ENCODE measurements around the gene GNG14. TPM values are rescaled to one million over a fixed set of nuclear protein-coding genes. Genes with fewer than 3 reads are reported as not detected.
A peak's percentile ranks its signal among the peaks of the same experiment; 100 is the strongest.

The GNG14 gene
- not detected in 2 replicates for total RNA-seq

DNA sequence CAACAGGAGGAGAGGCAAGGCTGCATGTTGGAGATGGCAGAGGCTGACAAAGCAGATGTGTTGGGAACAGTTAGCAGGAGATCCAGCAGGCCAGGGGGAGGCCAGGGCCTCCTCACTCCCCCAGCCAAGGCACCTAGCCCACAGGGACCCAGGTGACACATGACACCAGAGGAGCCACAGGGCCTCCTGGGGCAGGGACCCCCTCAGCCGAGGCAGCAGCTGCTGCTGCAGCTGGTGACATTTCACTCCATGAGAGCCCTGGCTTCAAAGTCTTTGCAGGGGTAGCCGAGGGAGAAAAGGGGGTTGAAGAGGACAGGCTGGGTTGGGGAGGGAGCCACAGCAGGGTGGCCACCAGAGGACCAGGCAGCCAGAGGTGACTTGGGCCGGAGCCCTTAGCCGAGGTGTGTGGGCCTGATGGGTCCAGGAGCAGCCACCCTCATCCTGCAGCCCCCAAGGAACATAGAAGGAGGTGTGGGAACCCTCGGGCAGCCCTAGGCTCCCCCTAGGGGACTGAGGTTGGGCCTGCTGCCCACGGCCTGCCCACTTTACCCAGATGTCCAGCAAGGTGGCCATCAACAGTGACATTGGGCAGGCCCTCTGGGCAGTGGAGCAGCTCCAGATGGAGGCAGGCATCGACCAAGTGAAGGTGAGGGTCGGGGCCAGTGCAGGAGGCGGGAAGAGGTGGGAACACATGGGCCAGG lies at the start of gene GNG14:
Gene GNG14, plus strand, starts transcription at position 503 of the 701 bp plus-strand sequence. Its CDS starts 51 bp downstream, at position 554.
- no peak within 1 kb of the TSS for H3K4me3 Mint-ChIP-seq
- H3K27ac Mint-ChIP-seq, result no peak within 1 kb of the TSS
- H3K4me1 Mint-ChIP-seq, result no peaks in the 10 kb centered on the region
- ChIA-PET CTCF (no interaction called here), POLR2A (interaction anchor here (0.7 kb wide), 1 partner anchor 19 kb away, joined by 4 read pairs; a partner anchor contains a TSS)
- no peak for ATAC-seq (ENCODE audit: low read depth)
- no peaks in the 10 kb centered on the region for H3K9me3 Mint-ChIP-seq
- intact Hi-C loops (cut with micrococcal nuclease), result no loop called here
- DNase-seq, result no peak
- TF ChIP-seq, protein P1, sequence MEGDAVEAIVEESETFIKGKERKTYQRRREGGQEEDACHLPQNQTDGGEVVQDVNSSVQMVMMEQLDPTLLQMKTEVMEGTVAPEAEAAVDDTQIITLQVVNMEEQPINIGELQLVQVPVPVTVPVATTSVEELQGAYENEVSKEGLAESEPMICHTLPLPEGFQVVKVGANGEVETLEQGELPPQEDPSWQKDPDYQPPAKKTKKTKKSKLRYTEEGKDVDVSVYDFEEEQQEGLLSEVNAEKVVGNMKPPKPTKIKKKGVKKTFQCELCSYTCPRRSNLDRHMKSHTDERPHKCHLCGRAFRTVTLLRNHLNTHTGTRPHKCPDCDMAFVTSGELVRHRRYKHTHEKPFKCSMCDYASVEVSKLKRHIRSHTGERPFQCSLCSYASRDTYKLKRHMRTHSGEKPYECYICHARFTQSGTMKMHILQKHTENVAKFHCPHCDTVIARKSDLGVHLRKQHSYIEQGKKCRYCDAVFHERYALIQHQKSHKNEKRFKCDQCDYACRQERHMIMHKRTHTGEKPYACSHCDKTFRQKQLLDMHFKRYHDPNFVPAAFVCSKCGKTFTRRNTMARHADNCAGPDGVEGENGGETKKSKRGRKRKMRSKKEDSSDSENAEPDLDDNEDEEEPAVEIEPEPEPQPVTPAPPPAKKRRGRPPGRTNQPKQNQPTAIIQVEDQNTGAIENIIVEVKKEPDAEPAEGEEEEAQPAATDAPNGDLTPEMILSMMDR (IDR thresholded peaks at IDR 0.05), result no peak
- H3K36me3 Mint-ChIP-seq (ENCODE audit: low read depth), result peaks cover 2% of the 10 kb centered on the region
- H3K27me3 Mint-ChIP-seq, result no peaks in the 10 kb centered on the region

- intact Hi-C loops (cut with micrococcal nuclease), result no loop called here
- ChIA-PET POLR2A (interaction anchor here (0.7 kb wide), 1 partner anchor 22 kb away, joined by 3 read pairs; no protein-coding TSS in a partner anchor), CTCF (interaction anchor here (1.7 to 2.0 kb wide), 2 partner anchors 34 to 75 kb away, joined by 9 to 15 read pairs; no protein-coding TSS in a partner anchor)
- Mint-ChIP-seq H3K27ac (no peak overlapping the region), H3K4me3 (no peak overlapping the region), H3K4me1 (peaks cover 24% of the 10 kb centered on the region), H3K27me3 (no peaks in the 10 kb centered on the region), H3K9me3 (no peaks in the 10 kb centered on the region), H3K36me3 (ENCODE audit: low read depth) (peaks cover 11% of the 10 kb centered on the region)
- TF ChIP-seq, protein P1 (IDR thresholded peaks at IDR 0.05), result no peak
- no peak for ATAC-seq (ENCODE audit: low read depth)
- no peak for DNase-seq
Observed at GRCh38 chr19:12638611-12639182, 49.1 kb upstream of the GNG14 start.

DNA sequence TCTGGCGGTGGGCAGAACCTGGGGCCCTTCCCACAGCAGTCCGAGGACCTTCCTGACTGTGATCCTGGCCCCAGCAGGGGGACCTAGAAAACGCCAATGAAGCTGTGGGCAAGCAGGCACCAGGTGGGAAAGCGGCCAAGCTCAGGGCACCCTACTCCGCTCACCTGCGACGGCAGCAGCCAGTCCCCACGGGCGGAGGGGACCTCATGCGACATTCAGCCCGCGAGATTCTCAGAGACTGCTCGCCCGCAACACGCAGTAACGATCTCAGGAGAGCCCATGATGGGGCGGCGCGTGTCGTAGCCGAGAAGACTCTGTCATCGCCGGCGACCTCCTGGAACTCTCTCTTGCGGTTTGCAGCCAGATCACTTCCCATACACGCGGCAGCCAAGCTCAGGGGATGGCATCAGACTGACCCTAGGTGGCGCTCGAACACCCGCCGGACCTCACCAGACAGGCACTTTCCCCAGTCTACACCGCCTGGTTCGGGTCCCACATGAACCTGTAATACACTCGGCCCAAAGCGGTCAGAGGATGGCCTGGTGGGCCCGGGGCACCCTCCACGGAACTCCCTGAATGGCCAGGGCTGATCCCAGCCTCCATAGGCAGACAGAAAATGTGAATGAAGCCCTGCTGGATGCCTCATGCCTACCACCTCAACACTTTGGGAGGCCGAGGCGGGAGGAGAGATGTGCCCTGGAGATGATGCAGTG lies 47.7 kb upstream of the GNG14 start:
- CTCF ChIA-PET, result interaction anchor here (0.5 to 2.0 kb wide), 15 partner anchors 9 to 208 kb away, joined by 3 to 15 read pairs (median 4); partner anchors contain the start of genes MAN2B1, WDR83, ZNF490 and ZNF791
- peak; percentile 95 for ATAC-seq (ENCODE audit: low read depth)
- H3K4me1 Mint-ChIP-seq, result peaks cover 23% of the 10 kb centered on the region
- H3K27me3 Mint-ChIP-seq, result no peaks in the 10 kb centered on the region
- peak overlapping the region; percentile 79 for H3K4me3 Mint-ChIP-seq
- TF ChIP-seq, protein P1 (IDR thresholded peaks at IDR 0.05), result no peak
- peak overlapping the region; percentile 46 for H3K27ac Mint-ChIP-seq
- intact Hi-C loops (cut with micrococcal nuclease), result loop anchor here (1.0 to 2.0 kb wide), 4 partner anchors 25 to 76 kb away; no protein-coding TSS in a partner anchor
- peaks cover 18% of the 10 kb centered on the region for H3K36me3 Mint-ChIP-seq (ENCODE audit: low read depth)
- POLR2A ChIA-PET, result interaction anchor here (0.5 to 1.5 kb wide), 17 partner anchors 9 to 1043 kb away, joined by 3 to 18 read pairs (median 5); partner anchors contain the start of genes DHPS, MAN2B1, WDR83 and ZNF490
- H3K9me3 Mint-ChIP-seq, result no peaks in the 10 kb centered on the region
- peak; percentile 75 for DNase-seq

- Mint-ChIP-seq H3K27ac (peak overlapping the region; percentile 2), H3K36me3 (ENCODE audit: low read depth) (peaks cover 23% of the 10 kb centered on the region), H3K4me3 (no peak overlapping the region), H3K4me1 (peaks cover 18% of the 10 kb centered on the region), H3K27me3 (no peaks in the 10 kb centered on the region), H3K9me3 (no peaks in the 10 kb centered on the region)
- CTCF ChIA-PET, result interaction anchor here (1.5 kb wide), 1 partner anchor 24 kb away, joined by 3 read pairs; no protein-coding TSS in a partner anchor
- TF ChIP-seq, protein P1 (IDR thresholded peaks at IDR 0.05), result no peak
- intact Hi-C loops (cut with micrococcal nuclease), result loop anchor here (2.0 kb wide), 1 partner anchor 29 kb away; no protein-coding TSS in a partner anchor
- DNase-seq (no peak), ATAC-seq (ENCODE audit: low read depth) (no peak)
- POLR2A ChIA-PET, result interaction anchor here (0.7 kb wide), 1 partner anchor 41 kb away, joined by 3 read pairs; no protein-coding TSS in a partner anchor
Observed at GRCh38 chr19:12641456-12641855, 46.3 kb upstream of the GNG14 start.

All from activated B cell treated with CpG ODN at 0.5 μM for 24 hours (primary cell).